ENCODE data around the gene LLGL2. TPM values are rescaled to one million over a fixed set of nuclear protein-coding genes. Genes with fewer than 3 reads are reported as not detected.

LLGL2 gene
- total and polyA plus RNA-seq, 8 donors = 72.3 to 565 (median 174) TPM

DNA sequence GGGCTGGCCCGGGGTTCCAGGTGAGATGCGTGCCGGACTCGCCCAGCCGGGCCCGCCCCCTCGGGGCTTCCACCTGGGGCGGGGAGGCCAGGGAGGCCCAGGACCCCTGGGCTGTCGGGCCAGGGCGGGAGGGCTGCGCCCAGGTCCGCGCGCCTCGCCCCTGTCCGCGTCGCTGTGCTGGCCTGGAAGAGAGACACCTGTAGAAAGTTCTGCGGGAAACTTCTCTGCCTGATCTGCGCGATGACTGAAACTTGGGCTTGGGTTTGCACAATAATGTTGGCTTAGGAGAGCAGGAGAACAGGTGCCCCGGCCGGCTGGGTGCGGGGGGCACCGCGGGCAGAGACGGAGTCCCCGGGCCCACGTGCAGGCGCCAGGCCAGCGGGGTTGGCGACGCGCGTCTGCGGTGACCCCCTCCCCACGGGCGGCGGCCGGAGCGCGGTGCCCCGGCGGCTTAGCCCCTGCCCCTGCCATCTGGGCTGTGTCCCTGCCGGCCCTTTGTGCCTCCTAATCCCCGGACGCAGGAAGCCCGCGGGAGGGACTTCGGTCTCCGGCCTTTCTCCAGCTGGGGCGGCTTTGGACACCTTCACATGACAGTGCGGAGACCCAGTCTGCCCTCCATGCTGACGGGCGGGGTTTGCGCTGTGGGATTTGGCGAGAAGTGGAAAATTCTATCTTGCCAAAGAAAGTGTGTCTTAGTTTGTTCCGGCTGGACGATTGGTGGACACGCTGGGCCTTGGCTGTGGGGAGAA lies 483 bp downstream of the LLGL2 start:
- H3K4me1 ChIP-seq = peaks cover 31 to 57% (median 44%) of the 10 kb centered on the region in 4 donors
- intact Hi-C loops (cut with DNase I; ENCODE audit: low total_unique reads) = no loop called here
- H3K9me3 ChIP-seq = no peaks in the 10 kb centered on the region
- TF ChIP-seq POLR2AphosphoS5 (IDR thresholded peaks at IDR 0.05) (no peak), EP300 (IDR thresholded peaks at IDR 0.05) (no peak), POLR2A (IDR thresholded peaks at IDR 0.05) (no peak), CTCF (IDR thresholded peaks at IDR 0.05) (no peak)
- 1 to 2% (median 2%) methylated on average over 40 to 60 of the region's 60 CpGs for WGBS, 5 donors
- peak overlapping the region; percentile 85 to 97 (median 88) for H3K27ac ChIP-seq
- DNase-seq = peak in 1 of 2 donors; percentile 43
- H3K36me3 ChIP-seq = peaks cover 7 to 37% (median 19%) of the 10 kb centered on the region in 4 donors
- peak overlapping the region; percentile 62 to 72 (median 72) for H3K4me3 ChIP-seq
- peaks cover 0 to 10% (median 0%) of the 10 kb centered on the region in 3 donors for H3K27me3 ChIP-seq

DNA sequence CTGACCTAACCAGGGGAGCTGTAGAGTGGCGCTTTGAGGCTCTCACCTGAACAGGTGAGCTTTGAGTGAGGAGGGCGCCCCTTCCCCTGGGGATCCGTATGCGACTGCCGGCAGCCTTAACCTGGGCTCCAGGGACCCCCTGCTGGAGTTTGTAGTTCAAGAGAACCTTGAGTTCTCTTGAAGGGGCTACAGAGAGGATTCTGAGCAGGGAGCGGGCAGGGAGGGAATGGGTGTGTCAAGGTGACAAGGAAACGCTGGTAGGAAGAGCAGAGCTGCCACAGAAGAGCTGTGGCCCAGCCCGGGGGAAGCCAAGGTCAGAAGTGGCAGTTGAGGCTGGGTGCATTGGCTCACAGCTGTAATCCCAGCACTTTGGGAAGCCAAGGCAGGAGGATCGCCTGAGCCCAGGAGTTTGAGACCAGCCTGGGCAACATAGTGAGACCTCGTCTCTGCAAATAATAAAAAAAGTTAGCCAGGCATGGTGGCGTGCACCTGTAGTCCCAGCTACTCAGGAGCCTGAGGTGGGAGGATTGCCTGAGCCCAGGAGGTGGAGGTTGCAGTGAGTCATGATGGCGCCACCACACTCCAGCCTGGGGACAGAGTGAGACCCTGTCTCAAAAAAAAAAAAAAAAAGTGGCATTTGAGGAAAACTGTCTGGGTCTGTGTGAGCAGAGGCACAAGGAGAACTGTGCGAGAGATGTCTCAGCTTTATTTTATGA lies 1.2 kb downstream of the LLGL2 start:
- peak; percentile 42 to 65 for DNase-seq
- peaks cover 37 to 64% (median 48%) of the 10 kb centered on the region in 4 donors for H3K4me1 ChIP-seq
- H3K36me3 ChIP-seq = peaks cover 4 to 30% (median 12%) of the 10 kb centered on the region in 4 donors
- H3K4me3 ChIP-seq = peak overlapping the region; percentile 62 to 72 (median 72)
- peak overlapping the region; percentile 85 to 97 (median 88) for H3K27ac ChIP-seq
- H3K9me3 ChIP-seq = no peaks in the 10 kb centered on the region
- WGBS, 5 donors = 24 to 48% (median 30%) methylated on average over 13 of the region's 13 CpGs
- TF ChIP-seq POLR2AphosphoS5 (IDR thresholded peaks at IDR 0.05) = peak in 2 of 3 donors; percentile 7 to 16
- TF ChIP-seq EP300 (IDR thresholded peaks at IDR 0.05) = no peak
- peak in 1 of 4 donors; percentile 6 for TF ChIP-seq POLR2A (IDR thresholded peaks at IDR 0.05)
- no peak for TF ChIP-seq CTCF (IDR thresholded peaks at IDR 0.05)
- H3K27me3 ChIP-seq = peaks cover 0 to 10% (median 0%) of the 10 kb centered on the region in 3 donors
- intact Hi-C loops (cut with DNase I; ENCODE audit: low total_unique reads) = no loop called here

GRCh38 chr17:75530837-75531720 lies 5.6 kb downstream of the LLGL2 start:
- Histone ChIP-seq H3K4me1 (peaks cover 44 to 83% (median 62%) of the 10 kb centered on the region in 4 donors), H3K27me3 (peaks cover 0 to 8% (median 0%) of the 10 kb centered on the region in 3 donors), H3K9me3 (no peaks in the 10 kb centered on the region), H3K36me3 (peaks cover 0 to 27% (median 10%) of the 10 kb centered on the region in 4 donors), H3K27ac (peak overlapping the region; percentile 46 to 83 (median 75)), H3K4me3 (no peak overlapping the region)
- peak; percentile 10 to 55 for DNase-seq
- TF ChIP-seq CTCF (IDR thresholded peaks at IDR 0.05) (no peak), EP300 (IDR thresholded peaks at IDR 0.05) (no peak), POLR2AphosphoS5 (IDR thresholded peaks at IDR 0.05) (no peak), POLR2A (IDR thresholded peaks at IDR 0.05) (no peak)
- intact Hi-C loops (cut with DNase I; ENCODE audit: low total_unique reads) = loop anchor here (10.0 kb wide), 1 partner anchor 54 kb away; the partner anchor contains the start of gene MYO15B
- WGBS, 5 donors = 46 to 67% (median 54%) methylated on average over 18 to 19 of the region's 19 CpGs

Measured in stomach (tissue), 9 donors.